ENCODE data around the gene TRPM2.

- no peak for TF ChIP-seq POLR2A (IDR thresholded peaks at IDR 0.05; ENCODE audit: low read length)
- TF ChIP-seq GATA1 (IDR thresholded peaks at IDR 0.05; ENCODE audit: low read depth, low read length) = no peak
Observed at GRCh38 chr21:44360159-44360558, 6.7 kb downstream of the TRPM2 start.
